Measurements from ENCODE around the gene PPP1R13B.

- TF ChIP-seq ZNF24 (tag by site-specific recombination; IDR thresholded peaks at IDR 0.05) (no peak), REST (tag by site-specific recombination; IDR thresholded peaks at IDR 0.05) (no peak), ZSCAN18 (tag by site-specific recombination; IDR thresholded peaks at IDR 0.05) (no peak), CTCF (tag by site-specific recombination; IDR thresholded peaks at IDR 0.05) (no peak), PRDM6 (tag by site-specific recombination; IDR thresholded peaks at IDR 0.05) (no peak), ZBTB21 (tag by site-specific recombination; IDR thresholded peaks at IDR 0.05) (no peak), ZNF660 (tag by site-specific recombination; IDR thresholded peaks at IDR 0.05) (no peak), ZFP41 (tag by site-specific recombination; IDR thresholded peaks at IDR 0.05; ENCODE audit: borderline replicate concordance) (no peak), ZNF274 (IDR thresholded peaks at IDR 0.05; ENCODE audit: low read length) (no peak), ZNF274 (tag by site-specific recombination; IDR thresholded peaks at IDR 0.05; ENCODE audit: borderline replicate concordance) (no peak), ZNF2 (tag by site-specific recombination; IDR thresholded peaks at IDR 0.05) (no peak), ZNF239 (tag by site-specific recombination; IDR thresholded peaks at IDR 0.05) (no peak), PRDM4 (tag by site-specific recombination; IDR thresholded peaks at IDR 0.05) (no peak), TRIM28 (IDR thresholded peaks at IDR 0.05; ENCODE audit: borderline replicate concordance, low read length) (no peak), ZNF362 (tag by site-specific recombination; IDR thresholded peaks at IDR 0.05) (no peak)
Measured at GRCh38 chr14:103745424-103745823, 102.0 kb downstream of the PPP1R13B start.

Measured in HEK293 (cell line).